HepG2 (cell line): ENCODE data around the gene POTEC. TPM values are rescaled to one million over a fixed set of nuclear protein-coding genes. Genes with fewer than 3 reads are reported as not detected.
"Not testable (repeated sequence)": the region's sequence is repeated elsewhere in the genome, so short reads cannot be mapped to it uniquely, and the experiment has no call there.

Experiments
- ATAC-seq: fragments of 200-7000 bp; cut with Tn5 transposase; 3 replicates; pipeline ENCODE4 v1.9.1; 2020; ENCODE audit warnings: mild to moderate bottlenecking, moderate library complexity
- Bru-seq: library from RNA; stranded (reverse); fragments of 400-500 nt; gene quantifications from one replicate; lab custom pipeline; 2021; lab: Mats Ljungman, UMichigan
- BruChase-seq, 2 experiments: library from RNA; stranded (reverse); fragments of 400-500 nt; gene quantifications; one replicate each; lab custom pipeline; 2021; lab: Mats Ljungman, UMichigan
- BruUV-seq: library from RNA; stranded (reverse); fragments of 400-500 nt; replicated peaks from 2 replicates; lab custom pipeline; 2021; lab: Mats Ljungman, UMichigan
- CTCF ChIA-PET: fragments of 300-600 bp; formaldehyde crosslinking; extraction: SDS; loops from one replicate; lab custom pipeline; 2021; ENCODE audit warnings: low total read pairs, inconsistent platforms, low intra/inter-chr PET ratio; lab: Yijun Ruan, JAX
- POLR2A ChIA-PET: fragments of 350-600 bp; sonication (Branson Sonifier 250); formaldehyde crosslinking; loops from one replicate; lab custom pipeline; 2020; ENCODE audit warnings: antibody characterized with exemption, inconsistent platforms; lab: Yijun Ruan, JAX
- DNase-seq: peaks from one replicate; pipeline ENCODE4 v3.0.0-alpha.2; 2015; ENCODE audit warnings: low spot score
- FAIRE-seq: peaks from 3 replicates; lab custom pipeline; 2011; peaks lifted over from hg19 to GRCh38; lab: Jason Lieb, UNC
- H2AFZ ChIP-seq: one replicate; pipeline ENCODE4 v1.6.1; 2011; ENCODE audit warnings: low read length, inconsistent platforms
- H3K27ac ChIP-seq: fragments of 300-600 bp; 3 replicates; pipeline ENCODE4 v1.8.0; 2011; ENCODE audit warnings: mixed run types, mild to moderate bottlenecking, mixed read lengths, low read length, inconsistent platforms; ENCODE audit not compliant: insufficient read depth; ENCODE audit errors: extremely low read length
- H3K27me3 ChIP-seq, 2 experiments: fragments of 200-600 bp in 1 of 2; 2 replicates in 1 of 2; 3 replicates in 1 of 2; pipeline versions ENCODE4 v1.6.0 to v1.8.0; 2011; ENCODE audit warnings: low read length in 2 of 2, mild to moderate bottlenecking in 2 of 2, moderate library complexity in 2 of 2, inconsistent platforms in 1 of 2; ENCODE audit not compliant: insufficient read depth in 2 of 2, control insufficient read depth in 1 of 2
- H3K36me3 ChIP-seq, 2 experiments: fragments of 200-600 bp in 1 of 2; replicated peaks in 1 of 2; 2 replicates in 1 of 2; 3 replicates in 1 of 2; pipeline versions ENCODE4 v1.5.1 to v1.8.0; 2011; ENCODE audit warnings: low read length in 2 of 2, inconsistent platforms in 1 of 2; ENCODE audit not compliant: insufficient read depth in 2 of 2, control insufficient read depth in 1 of 2
- H3K4me1 ChIP-seq: 2 replicates; pipeline ENCODE4 v1.5.1; 2012; ENCODE audit warnings: low read length, inconsistent platforms; ENCODE audit not compliant: insufficient read depth
- H3K4me2 ChIP-seq: 2 replicates; pipeline ENCODE4 v1.6.0; 2011; ENCODE audit warnings: low read depth, low read length, inconsistent platforms
- H3K4me3 ChIP-seq, 3 experiments: fragments of 200-600 bp in 1 of 3; sonication (generic), shearing (Covaris generic) in 1 of 3; replicated peaks in 1 of 3; 2 replicates each; pipeline ENCODE4 v1.5.1; 2011 to 2016; ENCODE audit warnings: low read length in 3 of 3, inconsistent platforms in 2 of 3, low read depth in 2 of 3, mild to moderate bottlenecking in 2 of 3, control low read depth in 1 of 3, mixed read lengths in 1 of 3; ENCODE audit not compliant: insufficient read depth in 1 of 3
- H3K79me2 ChIP-seq: one replicate; pipeline ENCODE4 v1.6.1; 2011; ENCODE audit warnings: low read length, inconsistent platforms; ENCODE audit not compliant: insufficient read depth
- H3K9ac ChIP-seq: 2 replicates; pipeline ENCODE4 v1.6.0; 2011; ENCODE audit warnings: mild to moderate bottlenecking, low read depth, low read length, inconsistent platforms; ENCODE audit not compliant: insufficient read depth
- H3K9me3 ChIP-seq: 2 replicates; pipeline ENCODE4 v1.5.1; 2012; ENCODE audit warnings: mild to moderate bottlenecking, low read length
- H4K20me1 ChIP-seq: 2 replicates; pipeline ENCODE4 v1.6.0; 2011; ENCODE audit warnings: inconsistent platforms, mild to moderate bottlenecking, low read length, moderate library complexity; ENCODE audit not compliant: insufficient read depth
- AKNA ChIP-seq: sonication (generic); formaldehyde crosslinking; IDR thresholded peaks from 2 replicates; pipeline ENCODE4 v1.4.0; 2020; ENCODE audit warnings: missing genetic modification reagents, borderline replicate concordance
- HNRNPUL1 ChIP-seq: fragments of 200-400 bp; formaldehyde crosslinking; IDR thresholded peaks from 2 replicates; pipeline ENCODE4 v1.6.1; 2017; ENCODE audit warnings: low read depth, mild to moderate bottlenecking, low read length, moderate library complexity
- MED13 ChIP-seq: sonication (generic); formaldehyde crosslinking; IDR thresholded peaks from 2 replicates; pipeline ENCODE4 v1.5.0; 2020; ENCODE audit warnings: missing genetic modification reagents
- SP2 ChIP-seq: sonication (generic); formaldehyde crosslinking; IDR thresholded peaks from 2 replicates; pipeline ENCODE4 v1.5.1; 2020; ENCODE audit warnings: mild to moderate bottlenecking, missing genetic modification reagents
- ZNF703 ChIP-seq: sonication (generic); formaldehyde crosslinking; IDR thresholded peaks from 2 replicates; pipeline ENCODE4 v1.5.1; 2020; ENCODE audit warnings: missing genetic modification reagents, mild to moderate bottlenecking, moderate library complexity, borderline replicate concordance
- ZNF883 ChIP-seq: sonication (generic); formaldehyde crosslinking; IDR thresholded peaks from 2 replicates; pipeline ENCODE4 v1.5.1; 2020; ENCODE audit warnings: mild to moderate bottlenecking, missing genetic modification reagents; ENCODE audit errors: not compliant biosample characterization
- WGBS: methylation state at CpG from one replicate; pipeline ENCODE4 v1.1.6; 2017; ENCODE audit warnings: low lambda C conversion rate; 5-methylcytosine and 5-hydroxymethylcytosine counted together
- in situ Hi-C: cut with HindIII; loops from 2 replicates; pipeline ENCODE4 v1.10.0; 2017; ENCODE audit warnings: low pct_unique_long_range_greater_than_20kb; ENCODE audit not compliant: extremely low pct_ligation_motif_present
- intact Hi-C: fragments of 100-400 bp; cut with micrococcal nuclease; formaldehyde crosslinking; loops from one replicate; pipeline ENCODE4 v1.10.0; 2022; ENCODE audit not compliant: unreplicated experiment
- long read RNA-seq, 2 experiments: library from RNA in 1 of 2; library from polyadenylated mRNA in 1 of 2; stranded (forward) in 1 of 2; unstranded in 1 of 2; transcript quantifications; one replicate each; pipeline ENCODE4 v2.0.0, GENCODE V29; 2019 to 2022
- polyA minus RNA-seq, 3 experiments: library from RNA; depleted of rRNA, polyadenylated mRNA; stranded (reverse); fragments of >200 nt; gene quantifications; 2 replicates each; pipeline ENCODE4 v1.2.3, GENCODE V29; 2011; ENCODE audit warnings: low replicate concordance in 1 of 3
- polyA plus RNA-seq, 8 experiments: library from polyadenylated mRNA; depleted of rRNA in 3 of 8; stranded (reverse) in 7 of 8; unstranded in 1 of 8; fragments of >200 nt; fragmentation: Illumina TruSeq in 4 of 8; extraction: Trizol in 4 of 8; gene quantifications; 2 replicates each; pipeline versions ENCODE4 v1.2.1 to v1.2.3, GENCODE V29; 2011 to 2016; ENCODE audit warnings: low read depth in 4 of 8, missing spikeins in 1 of 8, mixed read lengths in 1 of 8; ENCODE audit not compliant: insufficient read depth in 1 of 8
- total RNA-seq, 5 experiments: library from RNA; depleted of rRNA; stranded (reverse); fragments of >200 nt; fragmentation: Illumina TruSeq; extraction: Trizol; gene quantifications; 2 replicates each; pipeline ENCODE4 v1.2.3, GENCODE V29; 2016; ENCODE audit warnings: low read depth in 1 of 5

The POTEC gene
- not detected in 2 replicates for total RNA-seq (2016; rRNA removed; fragmentation: Illumina TruSeq; extraction: Trizol)
- not detected in 2 replicates for total RNA-seq (2016; cell fraction: cytosol; rRNA removed; fragmentation: Illumina TruSeq; extraction: Trizol; ENCODE audit: low read depth)
- total RNA-seq (2016; cell fraction: insoluble cytoplasmic fraction; rRNA removed; fragmentation: Illumina TruSeq; extraction: Trizol) = 0.02 TPM in 1 of 2 replicates, not detected in the other
- total RNA-seq (2016; cell fraction: membrane; rRNA removed; fragmentation: Illumina TruSeq; extraction: Trizol) = not detected in 2 replicates
- total RNA-seq (2016; cell fraction: nucleus; rRNA removed; fragmentation: Illumina TruSeq; extraction: Trizol) = not detected in 2 replicates
- polyA plus RNA-seq (2011; rRNA removed) = not detected in 2 replicates
- polyA plus RNA-seq (2011; cell fraction: cytosol; rRNA removed) = not detected in 2 replicates
- polyA plus RNA-seq (2011; cell fraction: nucleus; rRNA removed) = not detected in 2 replicates
- polyA plus RNA-seq (2012) = not detected in 2 replicates
- polyA plus RNA-seq (2016; cell fraction: cytosol; fragmentation: Illumina TruSeq; extraction: Trizol; ENCODE audit: low read depth) = not detected in 2 replicates
- polyA plus RNA-seq (2016; cell fraction: insoluble cytoplasmic fraction; fragmentation: Illumina TruSeq; extraction: Trizol; ENCODE audit: low read depth) = not detected in 2 replicates
- not detected in 2 replicates for polyA plus RNA-seq (2016; cell fraction: membrane; fragmentation: Illumina TruSeq; extraction: Trizol; ENCODE audit: low read depth)
- not detected in 2 replicates for polyA plus RNA-seq (2016; cell fraction: nucleus; fragmentation: Illumina TruSeq; extraction: Trizol; ENCODE audit: insufficient read depth, low read depth)
- polyA minus RNA-seq (2011; rRNA and poly(A)+ RNA removed; ENCODE audit: low replicate concordance) = 0.02 TPM in 1 of 2 replicates, not detected in the other
- not detected in 2 replicates for polyA minus RNA-seq (2011; cell fraction: cytosol; rRNA and poly(A)+ RNA removed)
- polyA minus RNA-seq (2011; cell fraction: nucleus; rRNA and poly(A)+ RNA removed) = not detected in 2 replicates
- Bru-seq, nascent RNA = not detected
- not detected for BruChase-seq, experiment 1, labeled RNA remaining after a 6-hour chase
- BruChase-seq, experiment 2, labeled RNA remaining after a 2-hour chase = not detected
- long read RNA-seq, experiment 1 = 0 reads
- long read RNA-seq, experiment 2 = 0 reads

DNA sequence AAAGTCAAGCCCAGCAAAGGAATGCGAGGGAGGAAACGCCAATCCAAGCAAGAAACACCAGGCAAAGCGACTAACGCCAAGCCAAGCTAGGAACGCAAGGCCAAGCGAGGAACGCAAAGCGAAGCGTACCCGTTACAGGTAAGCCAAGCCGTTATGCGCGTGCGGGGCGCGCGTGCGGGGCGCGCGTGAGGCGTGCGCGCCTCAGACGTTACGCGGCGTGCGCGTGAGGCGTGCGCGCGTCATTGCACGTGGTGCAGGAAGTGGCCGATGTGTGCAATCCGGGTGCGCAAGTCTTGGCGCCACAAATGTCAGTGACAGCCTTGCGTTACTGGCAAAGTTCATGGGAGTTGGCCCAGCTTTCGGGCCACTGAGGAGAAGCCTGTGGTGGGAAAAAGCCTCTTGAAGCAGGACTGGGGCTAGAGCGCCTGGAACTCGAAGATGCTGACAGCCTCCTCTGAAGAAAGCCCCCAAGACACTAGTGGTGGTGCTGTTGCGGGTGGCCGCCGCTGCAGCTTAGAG lies at the start of gene POTEC:
Gene POTEC, minus strand, starts transcription at position 155 of the 519 bp plus-strand sequence. CDS start 454 bp downstream, outside the sequence.
- intact Hi-C loops, FAIRE-seq, BruUV-seq: not testable (repeated sequence)

DNA sequence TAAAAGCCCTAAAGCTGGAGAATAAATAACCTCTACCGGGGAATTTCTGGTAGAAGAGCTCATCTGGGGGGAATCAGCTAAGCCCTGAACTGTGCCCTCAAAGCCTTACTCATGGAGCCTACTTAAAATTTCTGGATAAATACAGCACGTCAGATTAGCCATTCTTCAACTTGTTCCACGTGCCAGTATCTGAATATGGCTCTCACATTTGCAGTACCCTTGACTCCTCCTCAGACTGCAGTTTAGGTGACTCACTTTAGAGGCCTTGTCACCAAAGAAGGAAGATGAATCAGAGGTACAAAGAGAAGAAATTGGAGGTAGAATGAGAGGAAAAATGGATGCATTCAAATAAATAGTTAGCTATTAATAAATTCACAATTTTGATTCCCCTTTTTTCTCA lies 34.6 kb upstream of the POTEC start:
- Histone ChIP-seq H3K9me3 (no peaks in the 10 kb centered on the region), H2AFZ (no peak overlapping the region), H3K4me3 (no peak overlapping the region), H4K20me1 (no peaks in the 10 kb centered on the region), H3K27ac (no peak overlapping the region), H3K36me3 (no peaks in the 10 kb centered on the region), H3K79me2 (no peaks in the 10 kb centered on the region), H3K4me2 (no peak overlapping the region), H3K27me3 (no peaks in the 10 kb centered on the region), H3K9ac (no peak overlapping the region), H3K4me1 (no peaks in the 10 kb centered on the region)
- in situ Hi-C loops (no loop called here), intact Hi-C loops (no loop called here)
- WGBS = 3% methylated on average over 3 of the region's 3 CpGs
- BruUV-seq = no TSS peak
- no peak for ATAC-seq
- no peak for DNase-seq
- POLR2A ChIA-PET = no interaction called here
- CTCF ChIA-PET = no interaction called here
- no peak for FAIRE-seq
- TF ChIP-seq AKNA (CRISPR knock-in tag) (no peak), HNRNPUL1 (no peak), SP2 (CRISPR knock-in tag) (no peak), MED13 (no peak), ZNF883 (CRISPR knock-in tag) (no peak), ZNF703 (no peak)

More for the DNA sequence above, at the start of gene POTEC:
- in situ Hi-C loops, H3K79me2 ChIP-seq, H3K4me2 ChIP-seq, H3K9ac ChIP-seq, H3K36me3 ChIP-seq, POLR2A ChIA-PET, H3K27me3 ChIP-seq, H3K4me1 ChIP-seq, H3K27ac ChIP-seq, CTCF ChIA-PET, ATAC-seq, DNase-seq, H3K9me3 ChIP-seq, H4K20me1 ChIP-seq, H3K4me3 ChIP-seq, H2AFZ ChIP-seq: not testable (repeated sequence)
- 89% methylated on average over 41 of the region's 46 CpGs for WGBS
